ENCODE results near the gene PDE4D.
"Not testable (repeated sequence)": the region's sequence is repeated elsewhere in the genome, so short reads cannot be mapped to it uniquely, and the experiment has no call there.

The PDE4D gene

DNA sequence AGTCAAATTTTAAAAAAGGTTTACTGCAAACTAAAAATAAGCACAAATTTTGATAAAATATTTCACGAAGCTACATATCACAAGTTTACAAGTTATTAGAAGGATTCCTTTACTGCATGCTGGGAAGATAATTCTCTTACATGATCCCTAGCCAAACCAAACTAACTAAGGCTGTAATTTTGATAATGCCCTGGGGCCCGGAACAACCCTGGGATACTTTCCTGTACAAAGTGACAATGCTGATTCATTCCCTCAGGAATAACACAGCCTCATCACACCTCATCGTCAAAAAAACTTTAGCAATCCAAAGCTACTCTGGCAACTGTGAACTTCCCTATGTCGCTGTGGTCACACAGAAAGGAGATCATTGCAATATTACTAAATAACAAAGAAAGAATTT, 907.8 kb downstream of the PDE4D start:
- DNase-seq: no peak

DNA sequence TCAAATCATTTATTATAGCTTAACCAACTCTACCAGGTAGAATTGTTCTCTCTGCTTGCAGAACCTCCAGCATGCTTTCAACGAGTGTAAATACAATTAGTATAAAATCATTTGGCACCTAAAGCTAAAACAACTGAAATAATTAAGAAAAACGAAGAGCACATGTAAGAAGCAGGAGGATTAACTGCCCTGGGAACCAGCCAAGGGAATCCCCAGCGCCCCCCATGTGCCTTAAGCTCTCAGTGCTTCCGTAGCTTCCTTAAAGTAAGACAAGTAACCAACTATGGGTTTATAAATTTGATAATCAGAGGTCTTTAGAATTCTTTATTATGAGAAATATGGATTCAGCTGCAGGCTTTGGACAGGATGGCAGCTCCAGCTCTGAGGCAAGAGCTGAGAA, 908.2 kb downstream of the PDE4D start:
- DNase-seq: no peak

DNA sequence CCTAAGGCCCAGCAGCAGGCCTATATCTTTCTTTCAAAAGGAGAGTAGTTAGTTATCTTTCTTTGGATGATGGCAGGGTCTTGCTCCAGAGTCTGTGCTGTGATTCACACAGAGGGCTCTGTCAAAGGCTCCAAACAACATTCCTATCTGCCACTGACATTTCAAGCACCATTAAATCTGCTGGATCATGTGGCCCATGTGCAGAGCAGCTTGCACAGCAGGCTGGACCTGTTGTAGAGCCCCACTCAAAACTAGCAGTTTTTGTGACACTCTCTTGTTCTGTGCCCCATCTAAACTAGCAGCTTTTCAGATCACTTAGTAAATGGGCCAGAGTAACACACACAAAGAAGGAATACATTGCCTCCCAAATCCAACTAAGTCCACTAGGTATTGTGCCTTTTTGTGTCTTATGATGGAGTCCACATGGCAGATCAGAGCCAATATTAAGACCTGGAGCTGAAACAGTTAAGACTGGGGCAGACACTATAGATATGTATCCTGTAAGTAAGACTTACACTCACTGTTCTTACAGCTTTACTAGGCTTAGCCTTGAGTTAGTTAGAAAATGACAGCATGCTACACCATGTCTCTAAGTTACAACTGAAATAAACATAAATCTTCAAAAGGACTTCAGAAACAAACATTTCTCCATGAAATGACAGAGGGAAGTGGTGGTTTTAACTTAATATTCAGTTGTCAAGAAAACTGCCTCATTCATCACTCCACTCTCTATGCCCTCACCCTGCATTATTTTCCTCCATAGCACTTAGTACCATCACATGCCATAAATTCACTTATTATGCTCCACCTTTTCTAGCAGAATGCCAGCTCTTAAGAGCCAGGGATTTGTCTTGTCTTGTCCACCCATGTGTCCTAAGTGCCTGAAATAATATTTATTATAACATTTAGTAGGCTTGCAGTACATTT, 909.7 kb downstream of the PDE4D start:
- DNase-seq: no peak

DNA sequence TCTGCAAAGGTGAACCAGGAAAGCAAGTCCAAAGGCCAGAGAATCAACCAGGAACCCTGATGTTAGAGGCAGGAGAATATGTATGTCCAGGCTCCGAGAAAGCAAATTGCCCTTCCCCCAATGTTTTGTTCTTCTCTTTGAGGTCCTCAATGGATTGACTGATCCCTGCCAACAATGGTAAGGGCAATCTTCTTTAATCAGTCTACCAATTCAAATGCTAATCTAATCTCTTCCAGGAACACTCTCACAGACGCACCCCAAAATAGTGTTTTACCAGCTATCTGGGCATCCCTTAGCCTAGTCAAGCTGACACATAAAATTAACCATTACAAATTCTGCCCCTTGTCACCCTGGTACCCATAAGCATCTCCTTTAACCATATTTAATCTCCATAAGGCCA, 912.6 kb downstream of the PDE4D start:
- no peak for DNase-seq

DNA sequence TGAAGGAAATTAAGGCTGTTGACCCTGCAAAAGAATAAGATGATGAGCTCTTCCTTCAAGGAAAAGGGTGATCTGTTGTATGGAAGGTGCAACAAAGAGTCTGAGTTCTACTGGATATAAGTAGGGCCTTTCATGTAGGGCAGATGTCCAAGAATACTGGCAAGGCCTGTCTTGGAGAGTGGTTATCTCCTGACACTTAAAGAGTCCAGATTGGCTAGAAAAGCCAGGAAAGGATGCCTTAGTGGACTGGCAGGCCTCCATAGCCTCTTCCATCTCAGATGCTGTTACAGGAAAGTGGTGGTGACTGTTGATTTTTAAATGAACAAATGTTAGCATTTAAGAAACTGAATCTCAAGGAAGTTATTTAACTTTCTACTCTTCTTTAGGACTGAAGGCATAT, 914.4 kb downstream of the PDE4D start:
- no peak for DNase-seq

DNA sequence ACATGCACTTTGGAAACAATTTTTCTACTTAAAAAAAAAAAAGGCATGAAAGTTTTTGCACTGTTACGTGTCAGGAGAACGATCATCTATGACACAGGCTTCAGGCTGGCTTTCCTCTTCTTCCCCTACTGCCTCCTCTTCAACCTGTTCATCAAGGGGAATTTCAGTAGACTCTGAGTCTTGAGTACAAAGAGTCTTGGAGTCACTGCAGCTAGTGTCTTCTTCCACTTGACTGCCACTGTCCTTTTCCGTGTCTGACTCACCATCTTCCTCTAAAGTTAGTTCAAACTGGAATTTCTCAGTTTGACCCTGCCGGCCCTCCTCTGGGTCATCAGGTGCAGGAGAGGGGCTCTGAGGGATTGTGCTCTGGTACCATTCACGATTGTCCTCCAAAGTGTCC, 918.9 kb downstream of the PDE4D start:
- DNase-seq: no peak

DNA sequence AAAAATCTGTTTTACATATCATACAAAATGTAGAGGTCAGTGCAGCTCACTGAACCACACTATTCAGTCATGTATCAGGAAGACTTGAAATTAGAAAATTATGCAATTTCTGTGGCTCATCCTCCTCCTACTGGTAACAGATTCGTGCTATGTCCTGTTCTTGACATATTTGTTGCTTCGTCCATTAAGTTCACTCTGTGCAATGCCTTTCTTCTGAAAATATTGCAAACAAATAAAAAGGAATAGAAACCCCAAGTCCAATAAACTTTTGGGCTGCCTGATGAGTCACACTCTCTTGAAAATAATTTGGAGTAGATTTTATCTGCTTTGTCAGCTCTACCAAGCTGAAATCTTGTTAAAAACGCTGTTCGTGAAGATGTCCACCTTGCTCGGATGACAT, 919.4 kb downstream of the PDE4D start:
- DNase-seq: no peak

DNA sequence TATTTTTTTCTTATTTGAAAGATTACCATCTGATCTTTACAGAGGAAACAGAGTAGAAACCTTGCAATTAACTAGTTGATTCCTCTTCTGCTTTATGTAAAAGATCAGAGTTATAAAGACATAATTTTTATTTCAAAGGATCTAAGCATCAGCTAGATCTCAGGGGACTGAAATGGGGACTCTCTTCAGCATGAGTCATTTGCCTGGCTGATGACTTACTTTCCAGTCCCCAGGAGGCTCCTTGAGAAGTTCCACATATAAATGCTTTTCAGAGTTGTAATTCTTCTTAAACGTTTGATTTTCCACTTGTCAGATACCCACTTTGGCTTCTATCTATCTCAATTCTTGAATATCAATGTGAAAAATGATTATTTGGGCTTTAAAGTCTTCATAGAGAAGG, 921.2 kb downstream of the PDE4D start:
- DNase-seq: no peak

DNA sequence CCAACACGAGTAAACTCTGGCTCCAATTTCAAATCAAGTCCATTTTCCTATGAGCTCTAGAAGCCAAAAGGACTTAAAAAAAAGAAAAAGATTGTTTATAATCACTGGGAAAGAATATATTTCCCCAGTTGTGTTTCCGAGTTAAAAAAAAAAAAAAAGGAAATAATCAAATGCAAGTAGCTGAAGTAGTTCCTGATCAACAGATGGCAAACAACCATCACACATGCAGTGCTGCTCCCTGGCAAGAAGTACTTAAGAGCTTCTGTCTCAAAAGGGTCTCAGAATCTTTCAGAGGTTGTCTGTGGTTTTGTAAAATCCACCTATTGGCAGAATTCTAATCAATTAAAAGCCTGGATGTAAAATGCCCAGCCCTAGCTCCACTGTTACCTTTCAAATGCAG, 922.8 kb downstream of the PDE4D start:
- DNase-seq: no peak

DNA sequence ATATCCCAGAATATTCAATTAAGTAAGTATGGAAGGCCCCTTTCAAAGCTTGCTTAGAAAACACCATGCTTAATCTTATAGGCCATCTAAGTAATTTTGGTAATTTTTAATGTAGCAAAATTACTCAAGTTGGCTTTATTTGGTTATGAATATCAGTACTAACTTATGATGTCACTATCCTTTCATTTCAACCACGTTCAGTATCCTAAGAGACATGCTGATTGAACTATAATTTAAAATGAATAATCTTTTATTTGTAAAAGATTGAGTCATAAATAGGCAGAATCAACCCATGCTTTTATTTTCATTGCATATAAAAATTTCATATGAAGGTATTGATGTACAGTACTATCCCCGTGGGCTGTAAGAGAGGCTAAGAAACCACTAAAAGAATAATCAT, 923.7 kb downstream of the PDE4D start:
- no peak for DNase-seq

DNA sequence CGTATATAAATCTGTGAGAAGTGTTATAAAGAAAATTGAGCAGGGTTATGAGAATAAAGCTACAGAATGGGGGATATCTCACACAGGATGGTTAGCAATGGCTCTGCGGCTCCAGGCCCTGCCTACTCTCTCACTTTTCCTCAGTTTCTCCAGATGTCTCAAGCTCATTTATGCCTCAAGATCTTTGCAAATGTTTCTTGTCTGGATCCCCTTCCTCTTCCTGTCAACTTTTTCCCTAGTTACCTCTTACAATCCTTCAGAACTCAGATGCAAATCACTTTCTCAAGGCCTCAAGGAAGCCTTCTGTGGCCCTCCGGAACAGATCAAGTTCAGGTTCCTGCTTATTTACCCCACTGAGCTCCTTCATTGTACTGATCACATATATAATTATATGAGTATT, 924.3 kb downstream of the PDE4D start:
- DNase-seq: no peak

DNA sequence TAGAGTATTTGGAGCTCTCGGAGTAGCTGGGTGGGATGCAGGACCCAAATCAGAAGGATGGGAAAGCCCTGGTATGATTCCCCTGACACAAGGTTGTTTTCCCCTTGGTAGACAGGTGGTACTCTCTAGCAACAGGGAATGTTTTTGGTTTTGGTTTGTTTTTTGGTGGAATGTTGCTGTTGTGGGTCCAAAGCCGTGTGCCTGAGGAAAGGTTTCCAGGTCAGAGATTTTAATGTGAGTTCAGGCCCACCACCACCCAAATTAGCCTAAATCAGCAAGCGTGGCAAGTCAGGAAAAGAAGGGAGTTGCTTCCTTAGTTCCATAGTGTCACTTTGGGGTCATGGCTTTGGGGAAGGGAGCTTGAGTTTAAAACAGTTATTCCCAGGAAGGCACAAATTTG, 925.2 kb downstream of the PDE4D start:
- DNase-seq: no peak

DNA sequence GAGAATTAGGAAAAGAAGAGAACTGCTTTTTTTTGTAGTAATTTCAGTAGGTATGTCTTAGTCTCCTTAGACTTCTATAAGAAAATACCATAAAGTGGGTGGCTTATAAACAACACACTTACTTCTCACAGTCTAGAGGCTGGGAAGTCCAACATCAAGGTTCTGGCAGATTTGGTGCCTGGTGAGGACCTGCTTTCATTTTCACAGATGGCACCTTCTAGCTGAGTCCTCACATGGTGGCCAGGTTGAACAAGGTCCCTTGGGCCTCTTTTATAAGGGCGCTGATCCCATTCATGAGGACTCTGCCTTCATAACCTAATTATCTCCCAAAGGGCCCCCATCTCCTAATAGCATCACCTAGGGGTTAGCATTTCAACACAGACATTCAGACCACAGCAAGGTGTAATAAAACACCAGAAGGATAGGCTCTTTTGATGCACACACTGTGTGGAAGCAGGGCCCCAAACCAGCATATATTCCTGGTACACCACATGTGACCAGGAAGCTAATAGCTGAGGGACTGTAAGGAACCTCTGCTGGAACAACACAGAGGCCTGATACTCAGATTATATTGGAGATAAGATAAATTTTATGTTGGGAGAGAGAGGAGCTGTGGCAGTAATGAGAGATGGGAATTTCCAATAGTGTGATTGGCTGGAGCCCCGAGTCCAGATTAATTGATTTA, 925.8 kb downstream of the PDE4D start:
- DNase-seq: no peak

DNA sequence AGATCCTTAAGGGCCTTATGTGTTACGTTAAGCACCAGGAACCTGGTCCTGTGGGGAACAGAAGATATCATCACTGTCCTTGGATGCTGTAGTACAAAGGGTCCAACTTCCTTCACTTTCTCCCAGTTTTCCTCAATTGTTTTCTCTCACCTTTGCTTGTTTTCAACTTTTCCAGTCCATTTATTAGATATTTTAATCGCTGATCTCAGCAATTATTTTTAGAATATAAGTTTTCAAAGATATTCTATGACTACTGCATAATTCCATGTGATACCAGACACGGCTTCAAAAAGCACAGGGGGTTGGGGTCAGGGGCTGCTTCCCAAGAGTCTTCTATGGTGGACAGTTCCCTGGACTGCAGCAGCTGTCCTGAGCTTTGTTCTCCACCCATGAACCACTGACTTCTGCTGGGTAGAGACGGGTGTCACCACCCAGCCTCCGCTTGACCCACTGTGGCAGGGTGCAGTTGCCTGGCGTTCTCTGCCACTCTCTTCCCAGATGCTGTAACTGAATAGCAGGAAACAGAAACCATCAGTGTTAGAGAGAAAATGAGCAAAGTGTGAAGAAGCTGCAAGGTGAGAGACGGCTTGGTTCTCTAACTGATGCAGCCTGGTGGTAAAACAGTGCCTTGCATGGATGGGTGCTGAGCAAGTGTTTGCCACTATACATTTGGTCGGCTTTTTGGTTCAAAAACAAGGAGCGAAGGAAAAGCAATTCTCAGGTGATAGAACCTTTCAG, 927.7 kb downstream of the PDE4D start:
- DNase-seq: no peak

DNA sequence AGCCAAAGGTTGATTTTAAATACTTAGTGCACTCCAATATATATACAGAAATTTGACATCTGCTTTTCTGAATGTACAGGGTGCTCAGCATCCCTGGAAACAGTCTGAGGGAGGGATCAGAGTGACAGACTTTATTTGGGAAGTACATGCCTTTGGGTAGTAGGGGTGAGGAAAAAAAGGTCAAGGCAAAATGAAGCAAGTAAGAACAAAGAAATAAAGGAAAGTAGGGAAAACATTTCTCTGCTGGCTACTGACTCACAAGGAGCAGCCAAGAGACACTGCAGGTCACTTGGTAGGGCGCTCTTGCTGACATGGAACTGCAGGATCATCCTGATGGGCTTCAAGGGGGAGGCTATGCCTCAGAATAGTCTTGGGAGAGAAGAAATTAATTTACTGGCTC, 929.7 kb downstream of the PDE4D start:
- DNase-seq: no peak

DNA sequence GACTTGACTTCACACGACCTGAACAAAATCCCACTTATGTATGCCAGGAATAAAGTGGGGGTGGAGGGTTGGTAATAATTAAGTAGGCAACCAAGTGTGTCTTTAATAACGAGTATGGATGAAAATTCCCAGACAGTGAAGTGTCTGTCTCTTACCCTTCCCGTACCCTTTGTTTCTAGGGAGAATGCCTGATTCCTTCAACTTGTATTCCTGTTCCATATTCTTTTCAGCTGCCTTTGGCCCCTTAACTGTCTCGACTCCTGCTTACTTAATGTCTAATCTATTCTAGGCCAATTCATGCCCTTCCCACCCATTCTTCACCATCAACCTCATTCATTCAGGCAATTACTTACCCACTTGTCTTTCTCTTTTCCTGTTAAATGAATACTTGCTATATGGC, 930.2 kb downstream of the PDE4D start:
- no peak for DNase-seq

DNA sequence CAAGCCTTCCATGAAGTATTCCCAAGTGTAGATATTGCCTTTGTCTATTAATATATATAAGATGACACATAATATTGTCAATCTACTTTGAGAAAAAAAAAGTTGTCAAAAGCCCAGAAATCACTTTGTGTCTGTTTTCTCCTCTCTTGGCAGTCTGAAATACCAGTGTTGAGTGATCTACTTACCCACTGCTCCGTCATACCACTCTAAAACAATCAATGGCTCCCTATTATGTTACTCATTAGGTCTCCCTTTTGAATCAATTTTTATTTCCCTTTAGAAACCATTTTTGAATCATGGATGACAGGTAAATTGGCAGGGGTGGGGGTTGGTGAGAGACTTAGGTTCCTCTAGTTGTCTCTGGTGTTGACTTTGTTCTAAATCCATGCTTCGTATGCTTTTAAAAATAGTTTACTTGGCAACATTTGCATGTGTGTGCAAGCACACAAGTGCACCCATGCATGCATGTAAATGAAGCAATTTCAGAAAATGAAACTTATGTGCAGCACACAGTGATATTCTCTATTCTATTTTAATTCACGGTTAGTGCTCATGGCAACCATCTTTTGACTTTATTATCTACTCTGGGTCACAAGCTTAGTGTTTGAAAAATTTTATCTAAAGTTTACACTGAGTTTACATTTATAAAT, 931.8 kb downstream of the PDE4D start:
- DNase-seq: no peak

DNA sequence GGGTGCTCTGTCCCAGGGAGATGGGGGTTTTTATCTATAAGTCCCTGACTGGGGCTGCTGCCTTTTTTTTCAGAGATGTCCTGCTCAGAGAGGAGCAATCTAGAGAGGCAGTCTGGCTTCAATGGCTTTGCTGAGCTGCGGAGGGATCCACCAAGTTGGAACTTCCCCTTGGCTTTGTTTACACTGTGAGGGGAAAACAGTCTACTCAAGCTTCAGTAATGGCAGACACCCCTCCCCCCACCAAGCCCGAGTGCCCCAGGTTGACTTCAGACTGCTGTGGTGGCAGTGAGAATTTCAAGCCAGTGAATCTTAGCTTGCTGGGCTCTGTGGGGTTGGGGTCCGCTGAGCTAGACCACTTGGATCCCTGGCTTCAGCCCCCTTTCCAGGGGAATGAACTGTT, 934.8 kb downstream of the PDE4D start:
- no peak for DNase-seq

DNA sequence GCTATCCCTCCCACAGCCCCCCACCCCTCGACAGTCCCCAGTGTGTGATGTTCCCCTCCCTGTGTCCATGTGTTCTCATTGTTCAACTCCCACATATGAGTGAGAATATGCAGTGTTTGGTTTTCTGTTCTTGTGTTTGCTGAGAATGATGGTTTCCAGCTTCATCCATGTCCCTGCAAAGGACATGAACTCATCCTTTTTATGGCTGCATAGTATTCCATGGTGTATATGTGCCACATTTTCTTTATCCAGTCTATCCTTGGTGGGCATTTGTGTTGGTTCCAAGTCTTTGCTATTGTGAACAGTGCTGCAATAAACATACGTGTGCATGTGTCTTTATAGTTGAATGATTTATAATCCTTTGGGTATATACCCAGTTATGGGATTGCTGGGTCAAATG, 940.3 kb downstream of the PDE4D start:
- not testable (repeated sequence) for DNase-seq

DNA sequence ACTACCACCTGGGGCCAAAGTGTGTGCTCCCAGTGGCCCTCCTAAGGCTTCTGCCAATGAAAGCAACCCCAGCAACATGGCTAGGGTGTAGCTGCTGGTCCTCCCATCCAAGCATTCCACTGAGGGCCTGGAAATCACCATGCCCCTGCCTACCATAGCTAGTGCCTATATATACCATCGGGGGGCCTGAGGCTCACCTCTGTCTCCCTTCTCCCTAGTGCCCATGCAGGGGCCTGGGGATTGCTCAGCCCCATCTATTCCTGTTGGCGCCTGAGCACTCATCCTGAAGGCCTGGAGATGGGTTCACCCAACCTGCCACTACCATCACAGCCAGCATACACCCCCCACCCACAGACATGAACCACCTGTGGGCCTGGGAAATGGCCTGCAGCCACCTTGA, 943.3 kb downstream of the PDE4D start:
- no peak for DNase-seq

DNA sequence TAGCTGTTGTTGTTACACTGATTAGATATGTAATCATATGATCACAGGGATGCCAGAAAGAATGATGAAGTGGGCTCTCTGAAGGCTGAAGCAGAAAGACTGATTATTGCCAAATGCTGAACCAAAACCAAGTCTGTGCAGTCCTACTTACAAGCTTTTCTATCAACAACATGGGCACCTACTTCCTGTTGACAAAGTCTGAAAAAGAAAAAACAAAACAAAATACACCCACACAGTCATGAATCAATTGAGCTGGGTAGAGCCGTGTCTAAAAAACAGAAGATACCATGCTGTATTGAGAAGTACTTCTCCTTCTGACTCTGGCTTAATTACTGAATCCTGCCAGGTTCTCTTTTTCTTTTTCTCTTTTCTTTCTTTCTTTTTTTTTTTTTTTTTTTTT, 947.3 kb downstream of the PDE4D start:
- DNase-seq: no peak

DNA sequence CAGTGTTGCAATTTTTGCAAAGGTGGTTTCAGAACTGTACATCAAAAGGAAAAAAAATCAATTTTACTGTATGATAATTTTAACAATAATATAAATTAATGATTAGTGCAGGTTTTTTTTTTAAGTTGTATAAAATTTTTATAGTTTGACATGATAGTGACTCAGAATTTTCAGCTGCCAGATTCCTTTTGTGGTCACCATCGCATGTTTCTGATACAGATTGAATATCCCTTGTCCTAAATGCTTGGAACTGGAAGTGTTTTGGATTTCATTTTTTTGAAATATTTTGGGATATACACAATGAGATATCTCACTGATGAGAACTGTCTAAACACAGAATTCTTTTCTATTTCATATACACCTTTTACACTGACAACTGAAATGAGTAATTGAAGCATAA, 949.3 kb downstream of the PDE4D start:
- DNase-seq: no peak

Data from hypothalamus (tissue), 51 donors.